Activated gamma-delta T cell (primary cell): ENCODE results near the gene PNKD.

Experiments used
- DNase-seq: peaks from one replicate; lab custom pipeline; 2025; lab: John Stamatoyannopoulos, UW

The PNKD gene

GRCh38 chr2:218370410-218371063 is 100.2 kb downstream of the PNKD start:
- DNase-seq: no peak

DNA sequence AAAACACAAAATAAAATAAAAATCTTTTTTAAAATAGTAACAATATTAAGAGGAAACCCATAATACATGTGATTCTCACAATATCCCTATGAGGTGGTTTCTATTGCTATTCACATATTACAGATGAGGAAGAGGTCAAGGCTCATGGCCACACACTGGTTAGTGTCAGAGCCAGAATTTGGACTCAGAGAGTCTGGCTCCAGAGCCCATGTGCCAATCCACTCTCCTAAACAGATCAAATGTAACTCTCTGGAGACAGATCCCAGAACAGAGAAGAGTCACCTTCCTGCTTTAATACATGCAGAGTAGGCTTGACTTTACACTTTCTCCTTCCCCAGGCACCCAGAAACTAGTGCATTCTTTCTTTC is 101.6 kb downstream of the PNKD start:
- DNase-seq: no peak

- no peak for DNase-seq
These were observed 104.5 kb downstream of the PNKD start for GRCh38 chr2:218374795-218375194.

- DNase-seq: no peak
These were observed 104.9 kb downstream of the PNKD start for GRCh38 chr2:218375212-218375611.

- DNase-seq: no peak
These were observed 107.7 kb downstream of the PNKD start for GRCh38 chr2:218378053-218378452.

DNA sequence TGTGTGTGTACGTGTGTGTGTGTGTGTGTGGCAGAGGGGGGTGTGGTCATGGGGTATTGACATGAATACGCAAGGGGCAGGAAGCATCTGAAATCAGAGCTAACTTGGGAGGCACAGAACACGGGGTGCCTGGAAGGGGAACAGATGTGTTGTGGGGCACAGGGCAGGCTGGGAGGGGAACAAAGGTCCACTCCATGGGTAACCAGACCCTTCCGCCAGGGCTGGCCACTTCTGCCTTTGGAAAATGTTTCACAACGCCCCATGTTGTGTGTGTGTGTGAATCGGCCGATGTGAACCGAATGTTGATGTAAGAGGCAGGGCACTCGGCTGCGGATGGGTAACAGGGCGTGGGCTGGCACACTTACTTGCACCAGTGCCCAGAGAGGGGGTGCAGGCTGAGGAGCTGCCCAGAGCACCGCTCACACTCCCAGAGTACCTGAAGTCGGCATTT is 111.6 kb downstream of the PNKD start, which contains the start of gene SLC11A1:
Gene SLC11A1 (plus strand): TSS at position 358 of the 451 bp plus-strand sequence. CDS start 96 bp downstream, outside the sequence.
- no peak for DNase-seq

DNA sequence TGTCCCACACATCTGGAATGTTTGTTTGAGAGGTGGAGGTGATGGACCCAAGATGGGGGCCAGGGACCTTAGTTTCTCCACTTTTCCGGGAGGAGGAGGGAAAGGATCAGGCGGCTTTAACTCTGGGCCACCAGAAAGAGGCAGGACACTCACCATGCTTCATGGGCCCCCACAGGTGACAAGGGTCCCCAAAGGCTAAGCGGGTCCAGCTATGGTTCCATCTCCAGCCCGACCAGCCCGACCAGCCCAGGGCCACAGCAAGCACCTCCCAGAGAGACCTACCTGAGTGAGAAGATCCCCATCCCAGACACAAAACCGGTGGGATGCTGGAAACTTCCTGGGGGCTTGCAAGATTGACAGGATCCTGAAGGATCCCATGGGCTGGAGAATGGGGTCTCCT is 112.5 kb downstream of the PNKD start:
- DNase-seq: no peak

GRCh38 chr2:218383892-218384519 is 113.7 kb downstream of the PNKD start:
- DNase-seq: no peak

GRCh38 chr2:218384975-218385374 is 114.7 kb downstream of the PNKD start:
- no peak for DNase-seq

DNA sequence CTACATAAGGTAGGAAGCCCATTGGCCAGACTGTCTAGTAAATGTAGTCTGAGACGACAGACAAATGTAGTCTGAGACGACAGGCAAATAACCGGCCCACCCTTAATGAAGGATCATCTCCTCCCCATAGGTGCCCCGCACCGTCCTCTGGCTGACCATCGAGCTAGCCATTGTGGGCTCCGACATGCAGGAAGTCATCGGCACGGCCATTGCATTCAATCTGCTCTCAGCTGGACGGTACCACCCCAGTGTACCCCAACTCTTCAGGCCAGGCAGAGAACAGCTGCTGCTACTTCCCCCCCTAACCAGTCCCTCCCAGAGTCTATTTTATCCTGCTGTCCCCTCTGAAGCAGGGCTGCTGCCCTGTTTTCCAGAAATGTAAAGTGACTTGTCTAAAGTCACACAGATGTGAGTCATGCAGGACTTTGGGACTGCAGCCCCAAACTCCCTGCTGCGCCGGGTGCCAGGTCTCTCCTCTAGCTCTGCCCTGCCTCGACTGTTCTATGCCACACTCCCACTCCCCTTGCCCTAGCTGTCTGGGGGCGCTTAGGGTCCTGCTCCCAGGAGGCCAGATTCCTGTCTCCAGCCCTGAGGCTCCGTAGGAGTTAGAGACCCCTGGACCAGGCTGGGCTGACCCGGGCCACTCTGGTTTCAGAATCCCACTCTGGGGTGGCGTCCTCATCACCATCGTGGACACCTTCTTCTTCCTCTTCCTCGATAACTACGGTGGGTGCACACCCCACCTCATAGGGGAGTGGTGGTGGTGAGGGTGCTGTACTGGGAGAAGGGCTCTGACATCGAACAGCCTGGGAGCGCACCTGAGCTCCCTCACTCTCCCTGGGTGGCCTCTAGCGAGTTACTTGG is 116.4 kb downstream of the PNKD start:
- DNase-seq: no peak

DNA sequence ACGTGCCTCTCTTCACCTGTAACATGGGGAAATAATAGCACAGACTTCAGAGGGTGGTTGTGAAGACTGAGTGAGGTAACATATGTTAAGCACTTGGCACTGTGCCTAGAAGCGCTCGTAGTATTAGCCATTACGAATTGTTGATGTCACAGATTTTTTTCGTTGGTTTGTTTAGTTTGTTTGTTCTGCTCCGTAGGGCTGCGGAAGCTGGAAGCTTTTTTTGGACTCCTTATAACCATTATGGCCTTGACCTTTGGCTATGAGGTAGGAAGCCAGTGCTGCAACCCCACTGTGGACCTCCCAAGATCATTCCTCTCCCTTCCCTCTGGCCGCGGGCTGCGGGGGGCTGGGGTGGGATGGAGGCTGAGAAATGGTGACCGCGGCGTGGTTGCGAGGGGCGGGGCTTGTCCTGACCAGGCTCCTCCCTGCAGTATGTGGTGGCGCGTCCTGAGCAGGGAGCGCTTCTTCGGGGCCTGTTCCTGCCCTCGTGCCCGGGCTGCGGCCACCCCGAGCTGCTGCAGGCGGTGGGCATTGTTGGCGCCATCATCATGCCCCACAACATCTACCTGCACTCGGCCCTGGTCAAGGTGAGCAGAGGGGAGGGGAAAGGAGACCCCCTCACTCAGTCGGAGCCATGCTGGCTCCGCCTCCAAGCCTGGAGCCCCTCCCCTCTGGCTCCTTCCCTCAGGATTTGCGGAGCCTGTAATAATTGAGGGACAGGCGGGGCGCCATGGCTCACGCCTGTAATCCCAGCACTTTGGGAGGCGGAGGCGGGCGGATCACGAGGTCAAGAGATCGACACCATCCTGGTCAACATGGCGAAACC is 117.3 kb downstream of the PNKD start:
- DNase-seq: no peak

GRCh38 chr2:218389333-218390150 is 119.2 kb downstream of the PNKD start:
- no peak for DNase-seq

- DNase-seq: no peak
These were observed 120.9 kb downstream of the PNKD start for GRCh38 chr2:218391202-218391601.

DNA sequence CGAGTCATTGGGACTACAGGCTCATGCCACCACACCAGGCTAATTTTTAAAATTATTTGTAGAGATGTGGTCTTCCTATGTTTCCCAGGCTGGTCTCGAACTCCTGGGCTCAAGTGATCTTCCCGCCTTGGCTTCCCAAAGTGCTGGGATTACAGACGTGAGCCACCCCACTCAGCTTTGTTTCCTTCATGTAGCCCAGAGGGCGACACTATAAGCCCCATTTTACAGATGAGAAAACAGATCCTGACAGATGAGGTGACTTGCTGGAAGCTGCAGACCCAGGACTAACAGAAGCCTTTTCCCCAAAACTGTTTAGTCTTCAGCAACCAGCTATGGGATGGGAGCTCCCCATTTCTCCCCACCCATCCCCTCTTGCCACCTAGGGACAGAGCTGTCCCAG is 122.1 kb downstream of the PNKD start:
- no peak for DNase-seq

DNA sequence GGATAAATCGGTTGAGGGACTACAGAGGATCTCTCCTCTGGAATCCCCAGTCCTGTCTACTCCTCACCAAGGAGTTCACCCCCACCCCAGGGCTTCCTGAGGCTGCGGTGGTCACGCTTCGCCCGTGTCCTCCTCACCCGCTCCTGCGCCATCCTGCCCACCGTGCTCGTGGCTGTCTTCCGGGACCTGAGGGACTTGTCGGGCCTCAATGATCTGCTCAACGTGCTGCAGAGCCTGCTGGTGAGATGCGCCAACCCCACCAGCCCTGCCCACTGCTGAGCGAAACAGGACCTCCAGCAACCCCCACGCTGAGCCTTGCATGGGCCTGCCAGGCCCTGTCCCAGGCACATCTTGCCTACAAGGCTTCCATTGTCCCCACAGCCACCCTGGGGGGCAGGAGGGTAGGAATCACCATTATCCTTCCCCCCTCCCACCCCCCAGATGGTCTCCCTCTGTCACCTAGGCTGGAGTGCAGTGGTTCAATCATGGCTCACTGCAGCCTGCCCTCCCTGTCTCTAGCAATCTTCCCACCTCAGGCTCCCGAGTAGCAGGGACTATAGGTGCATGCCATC is 122.7 kb downstream of the PNKD start:
- DNase-seq: no peak

DNA sequence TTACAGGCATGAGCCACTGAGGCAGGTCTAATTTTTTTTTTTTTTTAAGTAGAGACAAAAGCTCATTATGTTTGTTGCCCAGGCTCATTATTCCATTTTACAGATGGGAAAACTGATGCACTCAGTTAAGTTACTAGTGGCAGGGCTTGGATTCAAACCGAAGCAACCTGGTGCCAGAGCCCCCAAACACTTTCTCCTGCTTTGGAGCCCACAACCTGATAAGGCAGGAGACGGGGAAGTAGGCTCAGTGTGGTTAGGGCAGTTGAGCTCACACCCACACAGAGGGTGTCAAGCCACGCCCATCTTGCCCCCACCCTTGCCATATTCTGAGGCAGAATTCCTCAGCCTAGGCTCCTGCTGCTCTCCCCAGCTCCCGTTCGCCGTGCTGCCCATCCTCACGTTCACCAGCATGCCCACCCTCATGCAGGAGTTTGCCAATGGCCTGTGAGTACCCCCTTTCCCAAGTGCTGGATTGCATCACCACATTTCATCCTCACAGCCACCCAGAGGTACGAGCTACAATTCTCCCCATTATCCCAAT is 123.5 kb downstream of the PNKD start:
- no peak for DNase-seq

GRCh38 chr2:218394298-218395089 is 124.2 kb downstream of the PNKD start:
- no peak for DNase-seq

DNA sequence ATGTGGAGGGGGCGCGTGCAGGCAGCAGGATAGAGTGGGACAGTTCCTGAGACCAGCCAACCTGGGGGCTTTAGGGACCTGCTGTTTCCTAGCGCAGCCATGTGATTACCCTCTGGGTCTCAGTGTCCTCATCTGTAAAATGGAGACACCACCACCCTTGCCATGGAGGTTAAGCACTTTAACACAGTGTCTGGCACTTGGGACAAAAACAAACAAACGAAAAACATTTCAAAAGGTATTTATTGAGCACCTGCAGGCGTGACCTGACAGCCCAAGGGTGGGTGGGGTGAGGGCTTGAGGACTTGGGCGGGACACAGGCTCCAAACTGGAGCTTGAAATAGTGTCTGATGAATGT is 124.7 kb downstream of the PNKD start:
- DNase-seq: no peak

DNA sequence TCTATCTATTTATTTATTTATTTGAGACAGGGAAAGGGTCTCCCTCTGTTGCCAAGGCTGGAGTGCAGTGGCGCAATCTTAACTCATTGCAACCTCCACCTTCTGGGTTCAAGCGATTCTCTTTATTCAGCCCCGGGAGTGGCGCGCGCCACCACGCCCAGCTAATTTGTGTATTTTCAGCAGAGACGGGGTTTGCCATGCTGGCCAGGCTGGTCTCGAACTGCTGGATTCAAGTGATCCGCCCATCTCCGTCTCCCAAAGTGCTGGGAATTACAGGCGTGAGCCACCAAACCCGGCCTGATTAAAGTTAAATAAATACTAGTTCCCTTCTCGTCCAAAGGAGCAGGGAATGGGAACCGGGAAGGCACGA is 125.1 kb downstream of the PNKD start:
- no peak for DNase-seq
